Measurements from ENCODE around the gene NTF3.

The NTF3 gene

GRCh38 chr12:5497329-5498053 is 65.6 kb downstream of the NTF3 start:
- no peak for TF ChIP-seq POLR2A (IDR thresholded peaks at IDR 0.05; ENCODE audit: low read depth, low read length)
- DNase-seq (ENCODE audit: insufficient read length, low spot score) = no peak
- no peak for FAIRE-seq

- DNase-seq (ENCODE audit: insufficient read length, low spot score) = no peak
- no peak for TF ChIP-seq POLR2A (IDR thresholded peaks at IDR 0.05; ENCODE audit: low read depth, low read length)
- FAIRE-seq = no peak
Measured at GRCh38 chr12:5498076-5498475, 66.2 kb downstream of the NTF3 start.

- TF ChIP-seq POLR2A (IDR thresholded peaks at IDR 0.05; ENCODE audit: low read depth, low read length) = no peak
- DNase-seq (ENCODE audit: insufficient read length, low spot score) (no peak), FAIRE-seq (no peak)
Measured at GRCh38 chr12:5498806-5499205, 66.9 kb downstream of the NTF3 start.

- FAIRE-seq (no peak), DNase-seq (ENCODE audit: insufficient read length, low spot score) (no peak)
- TF ChIP-seq POLR2A (IDR thresholded peaks at IDR 0.05; ENCODE audit: low read depth, low read length) = no peak
Measured at GRCh38 chr12:5499566-5500330, 67.8 kb downstream of the NTF3 start.

- no peak for TF ChIP-seq POLR2A (IDR thresholded peaks at IDR 0.05; ENCODE audit: low read depth, low read length)
- DNase-seq (ENCODE audit: insufficient read length, low spot score) (no peak), FAIRE-seq (no peak)
Measured at GRCh38 chr12:5500331-5500659, 68.4 kb downstream of the NTF3 start.

GRCh38 chr12:5503774-5504173 is 71.9 kb downstream of the NTF3 start:
- TF ChIP-seq POLR2A (IDR thresholded peaks at IDR 0.05; ENCODE audit: low read depth, low read length) = no peak
- DNase-seq (ENCODE audit: insufficient read length, low spot score) (no peak), FAIRE-seq (no peak)

- no peak for DNase-seq (ENCODE audit: insufficient read length, low spot score)
- no peak for TF ChIP-seq POLR2A (IDR thresholded peaks at IDR 0.05; ENCODE audit: low read depth, low read length)
- no peak for FAIRE-seq
Measured at GRCh38 chr12:5505116-5505515, 73.2 kb downstream of the NTF3 start.

GRCh38 chr12:5505751-5506150 is 73.8 kb downstream of the NTF3 start:
- no peak for FAIRE-seq
- no peak for TF ChIP-seq POLR2A (IDR thresholded peaks at IDR 0.05; ENCODE audit: low read depth, low read length)

GRCh38 chr12:5506295-5506694 is 74.4 kb downstream of the NTF3 start:
- FAIRE-seq (no peak), DNase-seq (ENCODE audit: insufficient read length, low spot score) (no peak)
- TF ChIP-seq POLR2A (IDR thresholded peaks at IDR 0.05; ENCODE audit: low read depth, low read length) = no peak

More at GRCh38 chr12:5505751-5506150, 73.8 kb downstream of the NTF3 start:
- DNase-seq (ENCODE audit: insufficient read length, low spot score) = no peak

- TF ChIP-seq POLR2A (IDR thresholded peaks at IDR 0.05; ENCODE audit: low read depth, low read length) = no peak
- DNase-seq (ENCODE audit: insufficient read length, low spot score) = no peak
- FAIRE-seq = no peak
Measured at GRCh38 chr12:5506821-5507231, 74.9 kb downstream of the NTF3 start.

- DNase-seq (ENCODE audit: insufficient read length, low spot score) = no peak
- TF ChIP-seq POLR2A (IDR thresholded peaks at IDR 0.05; ENCODE audit: low read depth, low read length) = no peak
- no peak for FAIRE-seq
Measured at GRCh38 chr12:5507401-5507935, 75.6 kb downstream of the NTF3 start.

- no peak for TF ChIP-seq POLR2A (IDR thresholded peaks at IDR 0.05; ENCODE audit: low read depth, low read length)
- FAIRE-seq (no peak), DNase-seq (ENCODE audit: insufficient read length, low spot score) (no peak)
Measured at GRCh38 chr12:5507944-5508343, 76.0 kb downstream of the NTF3 start.

- DNase-seq (ENCODE audit: insufficient read length, low spot score) (no peak), FAIRE-seq (no peak)
- TF ChIP-seq POLR2A (IDR thresholded peaks at IDR 0.05; ENCODE audit: low read depth, low read length) = no peak
Measured at GRCh38 chr12:5509102-5509501, 77.2 kb downstream of the NTF3 start.

- DNase-seq (ENCODE audit: insufficient read length, low spot score) (no peak), FAIRE-seq (no peak)
- no peak for TF ChIP-seq POLR2A (IDR thresholded peaks at IDR 0.05; ENCODE audit: low read depth, low read length)
Measured at GRCh38 chr12:5509557-5509956, 77.6 kb downstream of the NTF3 start.

All from H54 (cell line).